ENCODE data around the gene FAM117B.

GRCh38 chr2:202613479-202613878, 21.3 kb upstream of the FAM117B start:
- TF ChIP-seq HEYL (CRISPR knock-in tag; IDR thresholded peaks at IDR 0.05) = no peak
- TF ChIP-seq CTCF (IDR thresholded peaks at IDR 0.05) = no peak
- TF ChIP-seq CEBPB (IDR thresholded peaks at IDR 0.05) = no peak
- no peak for TF ChIP-seq CBX2 (IDR thresholded peaks at IDR 0.05; ENCODE audit: borderline replicate concordance, low read depth)
- TF ChIP-seq RAD21 (conservative IDR thresholded peaks at IDR 0.05 in 1 of 2, IDR thresholded peaks at IDR 0.05 in 1 of 2) = no peak
- TF ChIP-seq ELK1 (IDR thresholded peaks at IDR 0.05; ENCODE audit: low read depth, low read length) = no peak
